Fibroblast of villous mesenchyme (primary cell): ENCODE data around the gene BMPR2. TPM values are rescaled to one million over a fixed set of nuclear protein-coding genes. Genes with fewer than 3 reads are reported as not detected.
"Not testable (repeated sequence)": the region's sequence is repeated elsewhere in the genome, so short reads cannot be mapped to it uniquely, and the experiment has no call there.

ENCODE experiments used
- DNase-seq: peaks from one replicate; pipeline ENCODE4 v3.0.0-alpha.2; 2010; ENCODE audit warnings: low read depth
- H3K4me3 ChIP-seq: 2 replicates; pipeline ENCODE4 v1.5.1; 2011; ENCODE audit warnings: low read depth, mild to moderate bottlenecking, low read length
- CTCF ChIP-seq: IDR thresholded peaks from 2 replicates; pipeline ENCODE4 v1.5.1; 2012; ENCODE audit warnings: low read depth, mild to moderate bottlenecking, low read length; ENCODE audit not compliant: insufficient read depth
- total RNA-seq: library from RNA; depleted of rRNA; stranded (reverse); fragments of >200 nt; gene quantifications from 2 replicates; pipeline ENCODE4 v1.2.3, GENCODE V29; 2012

BMPR2 gene
- total RNA-seq, 1 donor, result 47.9 TPM

DNA sequence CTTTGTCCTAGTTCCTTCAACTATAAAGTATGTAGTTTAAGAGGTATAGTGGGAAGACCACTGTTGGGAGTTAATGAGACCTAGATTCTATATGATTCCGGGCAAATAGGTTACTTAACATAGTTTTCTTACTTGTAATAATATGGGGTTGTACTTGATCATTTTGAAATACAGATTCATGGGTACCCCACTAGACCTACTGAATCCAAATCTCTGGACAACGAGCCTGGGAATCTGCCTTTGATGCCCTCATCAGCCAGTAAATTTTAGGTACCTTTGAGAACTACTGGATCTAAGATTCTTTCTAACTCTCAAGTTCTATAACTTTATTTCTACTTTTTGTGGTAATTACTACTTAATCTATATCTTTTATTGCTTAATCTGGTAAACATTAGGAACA, 6.6 kb downstream of the BMPR2 start:
- no peak for DNase-seq
- no peak for TF ChIP-seq CTCF
- no peak overlapping the region for H3K4me3 ChIP-seq

DNA sequence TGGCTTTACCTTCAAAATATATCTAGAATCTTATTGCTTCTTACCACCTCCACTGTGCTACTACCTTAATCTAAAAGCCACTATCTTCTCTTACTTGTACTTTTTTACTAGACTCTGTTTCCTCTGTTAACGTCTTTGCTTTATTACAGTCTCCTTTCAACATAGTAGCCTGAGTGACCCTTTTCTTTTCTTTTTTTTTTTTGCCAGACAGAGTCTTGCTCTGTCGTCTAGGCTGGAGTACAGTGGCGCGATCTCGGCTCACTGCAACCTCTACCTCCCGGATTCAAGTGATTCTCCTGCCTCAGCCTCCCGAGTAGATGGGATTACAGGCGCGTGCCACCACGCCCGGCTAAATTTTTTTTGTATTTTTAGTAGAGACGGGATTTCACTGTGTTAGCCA, 10.4 kb downstream of the BMPR2 start:
- H3K4me3 ChIP-seq, DNase-seq: not testable (repeated sequence)

GRCh38 chr2:202387608-202388342, 11.6 kb downstream of the BMPR2 start:
- no peak overlapping the region for H3K4me3 ChIP-seq
- no peak for TF ChIP-seq CTCF
- DNase-seq, result no peak

- no peak overlapping the region for H3K4me3 ChIP-seq
- TF ChIP-seq CTCF, result no peak
- DNase-seq, result no peak
These were observed 24.8 kb downstream of the BMPR2 start for GRCh38 chr2:202400941-202401340.

GRCh38 chr2:202405798-202406197, 29.7 kb downstream of the BMPR2 start:
- no peak for TF ChIP-seq CTCF
- DNase-seq, result no peak
- H3K4me3 ChIP-seq, result no peak overlapping the region

GRCh38 chr2:202406445-202406978, 30.4 kb downstream of the BMPR2 start:
- no peak for DNase-seq
- H3K4me3 ChIP-seq, result no peak overlapping the region
- no peak for TF ChIP-seq CTCF

- no peak overlapping the region for H3K4me3 ChIP-seq
- TF ChIP-seq CTCF, result no peak
- no peak for DNase-seq
These were observed 32.5 kb downstream of the BMPR2 start for GRCh38 chr2:202408546-202409140.
